ENCODE results near the gene ACADL. TPM values are rescaled to one million over a fixed set of nuclear protein-coding genes. Genes with fewer than 3 reads are reported as not detected.

ACADL gene
- total and polyA plus RNA-seq, 4 donors, result 1.9 to 22.3 (median 15.2) TPM

DNA sequence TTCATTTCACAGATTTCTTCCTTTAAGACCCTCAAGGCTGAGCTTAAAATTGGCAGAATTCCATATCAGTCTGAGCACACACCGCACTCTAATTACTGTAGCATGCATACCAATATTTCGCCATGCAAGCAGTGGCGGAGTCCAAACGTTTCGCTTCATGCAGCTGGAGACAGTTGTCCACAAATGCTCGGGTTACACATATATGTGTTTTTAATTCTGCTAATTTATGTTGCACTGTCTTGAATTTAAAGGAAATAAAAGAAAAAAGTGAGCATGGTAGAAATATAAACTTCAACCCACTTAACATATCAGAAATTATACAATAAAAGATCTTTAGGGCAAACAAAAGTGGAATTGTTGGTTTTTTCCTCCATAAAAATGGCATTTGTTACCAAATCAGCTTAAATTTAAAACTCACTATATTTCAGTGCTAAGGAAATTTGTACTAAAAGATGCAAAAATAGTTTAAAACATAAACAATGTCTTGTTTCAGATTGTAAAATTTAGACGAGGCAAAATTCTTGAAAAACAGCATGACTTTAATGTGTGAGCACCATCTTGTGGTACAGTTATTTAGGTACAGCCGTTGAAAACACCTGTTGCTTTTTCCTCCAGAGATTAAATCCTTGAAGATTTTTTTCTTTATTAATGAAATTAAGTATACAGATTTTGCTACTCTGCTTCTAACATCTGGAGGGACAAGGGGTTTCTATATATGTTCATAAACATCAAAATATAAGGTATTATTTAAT is 30.0 kb downstream of the ACADL start:
- no peaks in the 10 kb centered on the region for H3K9me3 ChIP-seq (ENCODE audit: control insufficient read depth in 4 of 4, low read length in 3 of 4)
- WGBS, result 13% methylated on average over 8 of the region's 8 CpGs
- no peaks in the 10 kb centered on the region for H3K36me3 ChIP-seq (ENCODE audit: control insufficient read depth in 4 of 4, insufficient read depth in 3 of 4, low read depth in 1 of 4, low read length in 3 of 4)
- no peak for DNase-seq (ENCODE audit: low spot score)
- H3K27me3 ChIP-seq (ENCODE audit: control insufficient read depth in 4 of 4, insufficient read depth in 4 of 4, low read length in 3 of 4), result no peaks in the 10 kb centered on the region
- TF ChIP-seq, protein P1, sequence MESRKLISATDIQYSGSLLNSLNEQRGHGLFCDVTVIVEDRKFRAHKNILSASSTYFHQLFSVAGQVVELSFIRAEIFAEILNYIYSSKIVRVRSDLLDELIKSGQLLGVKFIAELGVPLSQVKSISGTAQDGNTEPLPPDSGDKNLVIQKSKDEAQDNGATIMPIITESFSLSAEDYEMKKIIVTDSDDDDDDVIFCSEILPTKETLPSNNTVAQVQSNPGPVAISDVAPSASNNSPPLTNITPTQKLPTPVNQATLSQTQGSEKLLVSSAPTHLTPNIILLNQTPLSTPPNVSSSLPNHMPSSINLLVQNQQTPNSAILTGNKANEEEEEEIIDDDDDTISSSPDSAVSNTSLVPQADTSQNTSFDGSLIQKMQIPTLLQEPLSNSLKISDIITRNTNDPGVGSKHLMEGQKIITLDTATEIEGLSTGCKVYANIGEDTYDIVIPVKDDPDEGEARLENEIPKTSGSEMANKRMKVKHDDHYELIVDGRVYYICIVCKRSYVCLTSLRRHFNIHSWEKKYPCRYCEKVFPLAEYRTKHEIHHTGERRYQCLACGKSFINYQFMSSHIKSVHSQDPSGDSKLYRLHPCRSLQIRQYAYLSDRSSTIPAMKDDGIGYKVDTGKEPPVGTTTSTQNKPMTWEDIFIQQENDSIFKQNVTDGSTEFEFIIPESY (IDR thresholded peaks at IDR 0.05), result no peak
- TF ChIP-seq GABPA (IDR thresholded peaks at IDR 0.05 in 1 of 2, conservative IDR thresholded peaks at IDR 0.05 in 1 of 2), result no peak
- peak; percentile 19 to 34 for TF ChIP-seq HNF4A (conservative IDR thresholded peaks at IDR 0.05)
- TF ChIP-seq RAD21 (IDR thresholded peaks at IDR 0.05), result peak; percentile 88 to 89
- TF ChIP-seq, protein P2, sequence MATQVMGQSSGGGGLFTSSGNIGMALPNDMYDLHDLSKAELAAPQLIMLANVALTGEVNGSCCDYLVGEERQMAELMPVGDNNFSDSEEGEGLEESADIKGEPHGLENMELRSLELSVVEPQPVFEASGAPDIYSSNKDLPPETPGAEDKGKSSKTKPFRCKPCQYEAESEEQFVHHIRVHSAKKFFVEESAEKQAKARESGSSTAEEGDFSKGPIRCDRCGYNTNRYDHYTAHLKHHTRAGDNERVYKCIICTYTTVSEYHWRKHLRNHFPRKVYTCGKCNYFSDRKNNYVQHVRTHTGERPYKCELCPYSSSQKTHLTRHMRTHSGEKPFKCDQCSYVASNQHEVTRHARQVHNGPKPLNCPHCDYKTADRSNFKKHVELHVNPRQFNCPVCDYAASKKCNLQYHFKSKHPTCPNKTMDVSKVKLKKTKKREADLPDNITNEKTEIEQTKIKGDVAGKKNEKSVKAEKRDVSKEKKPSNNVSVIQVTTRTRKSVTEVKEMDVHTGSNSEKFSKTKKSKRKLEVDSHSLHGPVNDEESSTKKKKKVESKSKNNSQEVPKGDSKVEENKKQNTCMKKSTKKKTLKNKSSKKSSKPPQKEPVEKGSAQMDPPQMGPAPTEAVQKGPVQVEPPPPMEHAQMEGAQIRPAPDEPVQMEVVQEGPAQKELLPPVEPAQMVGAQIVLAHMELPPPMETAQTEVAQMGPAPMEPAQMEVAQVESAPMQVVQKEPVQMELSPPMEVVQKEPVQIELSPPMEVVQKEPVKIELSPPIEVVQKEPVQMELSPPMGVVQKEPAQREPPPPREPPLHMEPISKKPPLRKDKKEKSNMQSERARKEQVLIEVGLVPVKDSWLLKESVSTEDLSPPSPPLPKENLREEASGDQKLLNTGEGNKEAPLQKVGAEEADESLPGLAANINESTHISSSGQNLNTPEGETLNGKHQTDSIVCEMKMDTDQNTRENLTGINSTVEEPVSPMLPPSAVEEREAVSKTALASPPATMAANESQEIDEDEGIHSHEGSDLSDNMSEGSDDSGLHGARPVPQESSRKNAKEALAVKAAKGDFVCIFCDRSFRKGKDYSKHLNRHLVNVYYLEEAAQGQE (IDR thresholded peaks at IDR 0.05), result no peak
- TF ChIP-seq, protein P3, sequence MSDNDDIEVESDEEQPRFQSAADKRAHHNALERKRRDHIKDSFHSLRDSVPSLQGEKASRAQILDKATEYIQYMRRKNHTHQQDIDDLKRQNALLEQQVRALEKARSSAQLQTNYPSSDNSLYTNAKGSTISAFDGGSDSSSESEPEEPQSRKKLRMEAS (IDR thresholded peaks at IDR 0.05), result no peak
- peak; percentile 28 for TF ChIP-seq YY1 (IDR thresholded peaks at IDR 0.05)
- no peak for TF ChIP-seq HNF4G (IDR thresholded peaks at IDR 0.05)
- TF ChIP-seq, protein P4, sequence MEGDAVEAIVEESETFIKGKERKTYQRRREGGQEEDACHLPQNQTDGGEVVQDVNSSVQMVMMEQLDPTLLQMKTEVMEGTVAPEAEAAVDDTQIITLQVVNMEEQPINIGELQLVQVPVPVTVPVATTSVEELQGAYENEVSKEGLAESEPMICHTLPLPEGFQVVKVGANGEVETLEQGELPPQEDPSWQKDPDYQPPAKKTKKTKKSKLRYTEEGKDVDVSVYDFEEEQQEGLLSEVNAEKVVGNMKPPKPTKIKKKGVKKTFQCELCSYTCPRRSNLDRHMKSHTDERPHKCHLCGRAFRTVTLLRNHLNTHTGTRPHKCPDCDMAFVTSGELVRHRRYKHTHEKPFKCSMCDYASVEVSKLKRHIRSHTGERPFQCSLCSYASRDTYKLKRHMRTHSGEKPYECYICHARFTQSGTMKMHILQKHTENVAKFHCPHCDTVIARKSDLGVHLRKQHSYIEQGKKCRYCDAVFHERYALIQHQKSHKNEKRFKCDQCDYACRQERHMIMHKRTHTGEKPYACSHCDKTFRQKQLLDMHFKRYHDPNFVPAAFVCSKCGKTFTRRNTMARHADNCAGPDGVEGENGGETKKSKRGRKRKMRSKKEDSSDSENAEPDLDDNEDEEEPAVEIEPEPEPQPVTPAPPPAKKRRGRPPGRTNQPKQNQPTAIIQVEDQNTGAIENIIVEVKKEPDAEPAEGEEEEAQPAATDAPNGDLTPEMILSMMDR (IDR thresholded peaks at IDR 0.05; ENCODE audit: low read depth, low read length, missing input control), result peak; percentile 74
- TF ChIP-seq TAF1 (conservative IDR thresholded peaks at IDR 0.05), result no peak
- TF ChIP-seq EGR1 (IDR thresholded peaks at IDR 0.05; ENCODE audit: low read depth in 2 of 2), result peak in 1 of 2 donors; percentile 16
- peaks cover 0 to 13% (median 5%) of the 10 kb centered on the region in 4 donors for H3K4me1 ChIP-seq (ENCODE audit: control insufficient read depth in 4 of 4, insufficient read depth in 4 of 4, low read length in 3 of 4)
- peak overlapping the region; percentile 38 to 72 (median 68) for H3K4me3 ChIP-seq (ENCODE audit: low read depth in 1 of 3, low read length in 3 of 3)
- H3K9ac ChIP-seq (ENCODE audit: low read depth in 1 of 2, low read length in 2 of 2), result peak overlapping the region; percentile 54 to 74
- peak overlapping the region in 1 of 2 donors; percentile 18 for H3K27ac ChIP-seq (ENCODE audit: low read depth in 1 of 2, low read length in 2 of 2)

DNA sequence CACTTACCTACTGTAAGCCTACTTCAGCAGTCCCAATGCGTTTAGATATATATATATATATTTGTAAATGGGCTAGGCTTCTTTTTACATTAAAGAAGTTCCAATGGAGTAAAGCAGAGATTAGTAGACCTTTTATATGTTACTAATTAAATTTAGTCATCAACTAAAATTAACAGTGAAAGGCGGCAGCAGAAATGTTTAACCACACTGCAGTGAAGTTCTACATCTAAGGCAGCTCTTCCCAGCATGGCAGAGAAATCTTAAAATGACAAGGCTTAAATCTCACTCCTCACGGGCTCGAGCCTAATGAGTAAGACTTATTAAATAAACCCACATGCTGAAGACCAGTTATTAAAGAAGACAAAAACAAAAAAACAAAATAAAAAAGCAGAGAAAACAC is 34.9 kb downstream of the ACADL start:
- Histone ChIP-seq H3K27ac (ENCODE audit: low read depth in 1 of 2, low read length in 2 of 2) (peak overlapping the region in 1 of 2 donors; percentile 4), H3K4me3 (ENCODE audit: low read depth in 1 of 3, low read length in 3 of 3) (no peak overlapping the region), H3K4me1 (ENCODE audit: control insufficient read depth in 4 of 4, insufficient read depth in 4 of 4, low read length in 3 of 4) (peaks cover 0 to 19% (median 11%) of the 10 kb centered on the region in 4 donors), H3K9ac (ENCODE audit: low read depth in 1 of 2, low read length in 2 of 2) (no peak overlapping the region), H3K36me3 (ENCODE audit: control insufficient read depth in 4 of 4, insufficient read depth in 3 of 4, low read depth in 1 of 4, low read length in 3 of 4) (no peaks in the 10 kb centered on the region), H3K9me3 (ENCODE audit: control insufficient read depth in 4 of 4, low read length in 3 of 4) (no peaks in the 10 kb centered on the region), H3K27me3 (ENCODE audit: control insufficient read depth in 4 of 4, insufficient read depth in 4 of 4, low read length in 3 of 4) (no peaks in the 10 kb centered on the region)
- DNase-seq (ENCODE audit: low spot score), result no peak
- TF ChIP-seq EGR1 (IDR thresholded peaks at IDR 0.05; ENCODE audit: low read depth in 2 of 2) (no peak), GABPA (IDR thresholded peaks at IDR 0.05 in 1 of 2, conservative IDR thresholded peaks at IDR 0.05 in 1 of 2) (no peak), SP1 (IDR thresholded peaks at IDR 0.05) (no peak), RXRA (IDR thresholded peaks at IDR 0.05) (no peak), FOXA1 (IDR thresholded peaks at IDR 0.05) (no peak), YY1 (IDR thresholded peaks at IDR 0.05) (no peak)
- TF ChIP-seq, protein P5, sequence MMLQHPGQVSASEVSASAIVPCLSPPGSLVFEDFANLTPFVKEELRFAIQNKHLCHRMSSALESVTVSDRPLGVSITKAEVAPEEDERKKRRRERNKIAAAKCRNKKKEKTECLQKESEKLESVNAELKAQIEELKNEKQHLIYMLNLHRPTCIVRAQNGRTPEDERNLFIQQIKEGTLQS (IDR thresholded peaks at IDR 0.05), result no peak
- TF ChIP-seq, protein P1 (IDR thresholded peaks at IDR 0.05), result no peak
- TF ChIP-seq, protein P4 (IDR thresholded peaks at IDR 0.05; ENCODE audit: low read depth, low read length, missing input control), result no peak
- TF ChIP-seq, protein P3 (IDR thresholded peaks at IDR 0.05), result no peak
- 77% methylated on average over 4 of the region's 4 CpGs for WGBS
